ENCODE results near the gene ADAM19.

ADAM19 gene

GRCh38 chr5:157582731-157583620, 7.4 kb upstream of the ADAM19 start:
- TF ChIP-seq ZFX (IDR thresholded peaks at IDR 0.05; ENCODE audit: borderline replicate concordance) (no peak), CTCF (IDR thresholded peaks at IDR 0.05) (no peak)

GRCh38 chr5:157581901-157582300, 6.3 kb upstream of the ADAM19 start:
- no peak overlapping the region for H3K27ac ChIP-seq
- no peak for TF ChIP-seq CTCF (IDR thresholded peaks at IDR 0.05)
- TF ChIP-seq ZFX (IDR thresholded peaks at IDR 0.05; ENCODE audit: borderline replicate concordance) = no peak

More at GRCh38 chr5:157582731-157583620, 7.4 kb upstream of the ADAM19 start:
- H3K27ac ChIP-seq = no peak overlapping the region

GRCh38 chr5:157578079-157578780, 2.7 kb upstream of the ADAM19 start:
- H3K27ac ChIP-seq = no peak overlapping the region
- TF ChIP-seq CTCF (IDR thresholded peaks at IDR 0.05) (no peak), ZFX (IDR thresholded peaks at IDR 0.05; ENCODE audit: borderline replicate concordance) (no peak)

- no peak overlapping the region for H3K27ac ChIP-seq
- TF ChIP-seq ZFX (IDR thresholded peaks at IDR 0.05; ENCODE audit: borderline replicate concordance) (no peak), CTCF (IDR thresholded peaks at IDR 0.05) (no peak)
Observed at GRCh38 chr5:157576678-157577077, 1.1 kb upstream of the ADAM19 start.

GRCh38 chr5:157574456-157575380, 857 bp downstream of the ADAM19 start:
- no peak overlapping the region for H3K27ac ChIP-seq
- TF ChIP-seq ZFX (IDR thresholded peaks at IDR 0.05; ENCODE audit: borderline replicate concordance) = no peak

- TF ChIP-seq ZFX (IDR thresholded peaks at IDR 0.05; ENCODE audit: borderline replicate concordance) (no peak), CTCF (IDR thresholded peaks at IDR 0.05) (no peak)
- no peak overlapping the region for H3K27ac ChIP-seq
Observed at GRCh38 chr5:157571357-157571827, 4.2 kb downstream of the ADAM19 start.

Data from 22Rv1 (cell line).